Left ventricle myocardium superior (tissue), 1 donor: ENCODE data around the gene KIF26B. TPM values are rescaled to one million over a fixed set of nuclear protein-coding genes. Genes with fewer than 3 reads are reported as not detected.

ENCODE experiments used
- ATAC-seq: fragments of 200-7000 bp; cut with Tn5 transposase; one replicate; pipeline ENCODE4 v1.9.1; 2020; ENCODE audit warnings: mild to moderate bottlenecking, moderate library complexity
- DNase-seq: peaks from one replicate; pipeline ENCODE4 v3.0.0-alpha.2; 2020
- intact Hi-C: fragments of 100-400 bp; cut with micrococcal nuclease; formaldehyde crosslinking; loops from one replicate; pipeline ENCODE4 v1.11.0; 2022
- total RNA-seq: library from RNA; stranded (reverse); fragmentation: NEBNext Ultra II Directional; extraction: Animal tissue kit (Norgen Biotek cat#: 25700); gene quantifications from one replicate; pipeline ENCODE4 v1.2.1, GENCODE V29; 2021
- donor health status: DM: no; HTN: yes; CAD: no; lungs with severe emphysema.

KIF26B gene
- total RNA-seq, 1 donor from 2014 or later = 3.1 TPM

DNA sequence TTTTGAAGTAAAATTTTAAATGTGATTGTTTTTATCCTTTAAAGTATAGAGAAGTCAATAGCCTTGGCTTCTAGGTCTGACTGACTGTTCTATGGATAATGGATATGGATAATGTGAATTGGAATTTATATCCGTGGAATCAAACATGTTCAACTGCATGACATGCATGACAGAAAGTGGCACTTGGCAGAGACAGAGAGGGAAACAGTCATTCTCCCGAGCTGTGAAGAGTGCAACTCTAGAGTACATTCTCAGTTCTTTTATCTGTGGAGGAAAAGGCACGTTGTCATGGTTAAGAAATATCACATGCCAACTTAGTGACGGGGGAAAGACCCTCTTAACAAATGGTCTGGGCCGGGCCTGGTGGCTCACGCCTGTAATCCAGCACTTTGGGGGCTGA, 67.0 kb downstream of the KIF26B start:
- ATAC-seq = no peak
- no peak for DNase-seq
- intact Hi-C loops = no loop called here

GRCh38 chr1:245222931-245223595, 68.3 kb downstream of the KIF26B start:
- ATAC-seq (no peak), DNase-seq (no peak)
- intact Hi-C loops = no loop called here

- ATAC-seq = no peak
- intact Hi-C loops = no loop called here
- no peak for DNase-seq
Observed at GRCh38 chr1:245225322-245226202, 70.8 kb downstream of the KIF26B start.

GRCh38 chr1:245226203-245226499, 71.4 kb downstream of the KIF26B start:
- intact Hi-C loops = no loop called here
- ATAC-seq (no peak), DNase-seq (no peak)

GRCh38 chr1:245229051-245229450, 74.3 kb downstream of the KIF26B start:
- intact Hi-C loops = no loop called here
- DNase-seq = no peak
- ATAC-seq = no peak

- ATAC-seq = no peak
- intact Hi-C loops = no loop called here
Observed at GRCh38 chr1:245232931-245233330, 78.1 kb downstream of the KIF26B start.

DNA sequence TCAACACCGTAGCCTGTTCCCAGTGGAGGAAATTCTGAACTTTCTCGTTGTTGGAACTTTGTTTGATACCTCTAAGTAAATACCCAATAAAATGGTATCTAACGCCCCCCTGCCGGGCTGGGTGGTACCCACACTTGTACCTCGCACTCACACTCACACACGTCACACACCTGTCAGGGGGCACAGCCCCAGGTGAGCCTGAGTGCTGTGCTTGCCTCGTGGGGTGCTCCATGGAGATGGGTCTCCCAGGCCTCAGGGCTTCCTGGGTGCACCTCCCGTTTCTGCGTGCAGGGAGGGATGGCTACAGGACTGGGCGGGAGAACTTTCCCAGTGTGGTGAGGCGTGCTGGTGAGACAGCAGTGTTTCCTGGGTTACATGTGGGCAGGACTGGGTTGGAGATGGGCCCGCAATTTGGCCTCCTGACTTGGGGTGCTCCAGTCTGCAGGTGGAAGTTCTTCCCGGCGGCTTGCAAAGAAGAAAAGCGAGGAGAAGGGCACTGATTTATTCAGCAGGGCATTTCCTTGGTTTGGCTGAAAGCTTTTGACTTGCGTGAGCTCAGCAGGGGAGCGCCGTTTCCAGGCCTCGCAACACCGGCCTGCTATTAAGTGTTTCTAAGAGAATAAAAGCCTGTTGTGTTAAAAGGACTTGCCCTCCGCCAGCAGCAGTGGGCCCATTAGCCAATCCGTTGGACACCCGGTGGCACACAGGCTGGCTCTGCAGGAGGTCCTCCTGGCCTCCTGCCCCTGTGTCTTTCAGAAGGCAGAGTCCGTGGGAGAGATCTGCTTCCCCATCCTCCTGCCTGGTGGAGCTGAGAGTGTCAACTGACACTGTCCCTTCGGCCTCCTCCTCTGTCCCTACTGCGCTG, 79.7 kb downstream of the KIF26B start:
- ATAC-seq = no peak
- intact Hi-C loops = no loop called here

More at GRCh38 chr1:245232931-245233330, 78.1 kb downstream of the KIF26B start:
- no peak for DNase-seq

DNA sequence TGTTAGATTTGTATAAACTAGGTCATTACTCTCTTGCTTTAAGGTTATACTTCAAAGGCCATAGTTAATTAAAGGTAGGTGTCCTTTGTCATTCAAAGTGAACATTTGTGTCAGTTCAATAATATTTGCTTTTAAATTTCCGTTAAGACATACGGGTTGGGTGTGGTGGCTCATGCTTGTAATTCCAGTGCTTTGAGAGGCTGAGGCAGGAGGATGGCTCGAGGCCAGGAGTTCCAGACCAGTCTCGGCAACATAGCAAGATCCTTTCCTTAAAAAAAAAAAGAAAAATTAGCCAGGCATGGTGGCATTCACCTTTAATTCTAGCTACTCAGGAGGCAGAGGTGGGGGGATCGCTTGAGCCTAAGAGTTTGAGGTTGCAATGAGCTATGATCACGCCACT, 80.4 kb downstream of the KIF26B start:
- intact Hi-C loops = no loop called here
- ATAC-seq = no peak
- no peak for DNase-seq

More for the DNA sequence above, 79.7 kb downstream of the KIF26B start:
- no peak for DNase-seq

GRCh38 chr1:245240648-245241165, 85.9 kb downstream of the KIF26B start:
- no peak for DNase-seq
- intact Hi-C loops = no loop called here
- ATAC-seq = no peak

DNA sequence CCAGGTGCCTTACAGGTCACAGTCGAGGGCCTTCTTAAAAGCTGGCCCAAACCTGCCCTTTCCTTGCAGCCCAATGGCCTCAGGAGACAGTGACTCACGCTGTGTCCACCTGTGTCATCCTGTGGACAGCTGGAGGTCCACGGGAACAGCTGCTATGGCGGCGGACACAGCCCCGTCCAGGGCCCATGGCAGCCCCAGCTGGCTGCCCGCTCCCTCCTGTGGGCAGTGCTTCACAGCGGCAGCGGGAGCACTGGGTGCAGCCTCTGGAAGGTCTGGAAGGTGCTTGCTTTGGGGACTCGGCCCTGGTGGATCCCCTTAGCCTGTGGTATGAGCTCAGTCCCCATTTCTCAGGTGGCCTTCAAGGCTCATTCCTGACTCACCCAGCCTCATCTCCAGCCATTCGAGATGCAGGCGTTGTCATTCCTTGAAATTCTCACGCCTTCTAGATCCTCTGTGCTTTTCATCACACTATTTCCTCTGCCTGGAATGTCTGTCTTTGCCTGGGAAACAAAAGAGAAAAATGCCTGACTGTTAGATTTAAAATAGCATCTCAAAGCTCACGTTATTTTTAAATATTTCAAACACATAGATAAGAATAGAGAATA, 86.8 kb downstream of the KIF26B start:
- intact Hi-C loops = no loop called here

GRCh38 chr1:245242989-245243388, 88.2 kb downstream of the KIF26B start:
- intact Hi-C loops = no loop called here
- DNase-seq = no peak
- ATAC-seq = no peak

More for the DNA sequence above, 86.8 kb downstream of the KIF26B start:
- no peak for ATAC-seq
- DNase-seq = no peak

- intact Hi-C loops = no loop called here
- ATAC-seq (no peak), DNase-seq (no peak)
Observed at GRCh38 chr1:245245021-245245667, 90.4 kb downstream of the KIF26B start.

- no peak for ATAC-seq
- no peak for DNase-seq
- intact Hi-C loops = no loop called here
Observed at GRCh38 chr1:245246433-245246832, 91.6 kb downstream of the KIF26B start.

DNA sequence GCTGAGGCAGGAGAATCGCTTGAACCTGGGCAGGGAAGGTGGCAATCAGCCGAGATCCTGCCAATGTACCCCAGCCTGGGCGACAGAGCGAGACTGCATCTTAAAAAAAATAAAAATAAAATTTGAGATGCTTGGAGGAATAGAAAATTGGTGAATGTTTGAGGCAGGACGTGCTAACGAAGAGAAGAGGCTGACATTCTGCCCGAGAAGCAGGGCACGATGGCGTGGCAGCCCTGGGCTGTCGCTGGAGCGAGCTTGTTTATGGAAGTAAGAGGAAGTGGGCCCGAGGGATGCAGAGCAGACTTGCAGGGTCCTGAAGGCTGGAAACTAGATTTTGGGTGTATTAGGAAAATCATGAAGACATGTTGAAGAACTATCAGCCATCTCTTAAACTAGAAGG, 92.6 kb downstream of the KIF26B start:
- ATAC-seq (no peak), DNase-seq (no peak)
- intact Hi-C loops = no loop called here

GRCh38 chr1:245247801-245248200, 93.0 kb downstream of the KIF26B start:
- DNase-seq (no peak), ATAC-seq (no peak)
- intact Hi-C loops = no loop called here

DNA sequence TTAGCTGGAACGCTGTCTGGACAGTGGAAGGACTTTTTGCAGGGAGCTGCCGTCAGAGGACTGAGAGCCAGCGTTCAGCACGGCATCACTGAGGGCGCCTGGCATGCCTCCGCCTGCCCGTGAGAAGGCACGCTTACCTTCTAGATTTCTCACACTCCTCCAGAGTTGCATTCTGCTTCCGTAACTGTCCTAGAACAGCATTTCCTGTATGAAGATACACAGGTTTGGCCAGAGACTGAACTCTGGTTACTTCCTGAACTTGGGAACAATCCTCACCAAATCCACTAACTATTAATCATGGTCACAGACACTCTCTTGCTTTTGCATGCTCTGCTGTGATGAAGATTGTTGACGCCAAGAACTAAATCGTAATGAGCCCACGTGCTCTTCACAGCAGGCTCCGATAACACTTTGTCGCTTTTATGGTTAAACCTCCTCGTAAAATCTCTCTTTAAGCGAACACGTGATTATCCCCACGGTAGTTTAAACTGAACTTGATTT, 93.5 kb downstream of the KIF26B start:
- intact Hi-C loops = no loop called here
- ATAC-seq (no peak), DNase-seq (no peak)

DNA sequence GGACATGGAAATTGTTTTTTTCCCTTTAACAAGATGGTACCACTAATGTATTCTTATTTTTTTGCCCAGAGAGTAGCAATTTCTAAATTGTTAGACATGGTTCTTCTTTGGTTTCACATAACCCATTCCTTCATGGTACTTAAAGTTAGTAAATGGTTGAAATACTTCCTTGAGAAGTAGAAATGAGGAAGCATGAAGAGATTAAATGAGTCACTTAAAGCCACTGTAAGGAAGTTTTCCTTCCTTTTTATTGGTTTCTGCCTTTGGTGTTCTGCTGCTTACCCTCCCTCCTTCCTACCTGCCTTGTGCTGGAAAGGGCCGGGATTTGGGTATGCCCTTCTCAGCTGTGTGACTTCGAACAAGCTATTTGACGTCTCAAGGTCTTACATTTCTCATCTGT, 101.0 kb downstream of the KIF26B start:
- no peak for ATAC-seq
- DNase-seq = no peak
- intact Hi-C loops = no loop called here

- ATAC-seq = no peak
- DNase-seq = no peak
- intact Hi-C loops = no loop called here
Observed at GRCh38 chr1:245256528-245256927, 101.7 kb downstream of the KIF26B start.
